Measurements from ENCODE around the gene MAP3K5. TPM values are rescaled to one million over a fixed set of nuclear protein-coding genes. Genes with fewer than 3 reads are reported as not detected.

The MAP3K5 gene
- polyA plus RNA-seq, 3 donors, result 9.6 to 12.0 (median 11.1) TPM

GRCh38 chr6:136511926-136512325 is 280.4 kb downstream of the MAP3K5 start:
- no peak for DNase-seq
- 100% methylated on average over 1 of the region's 3 CpGs for WGBS (ENCODE audit: insufficient coverage)

GRCh38 chr6:136511397-136511796 is 280.9 kb downstream of the MAP3K5 start:
- Mint-ChIP-seq H3K4me1 (peaks cover 3% of the 10 kb centered on the region), H3K4me3 (no peak overlapping the region), H3K27me3 (ENCODE audit: low read depth in 3 of 3) (peaks cover 0 to 3% (median 1%) of the 10 kb centered on the region in 3 donors), H3K36me3 (no peaks in the 10 kb centered on the region), H3K9me3 (no peaks in the 10 kb centered on the region), H3K27ac (no peak overlapping the region)
- WGBS (ENCODE audit: insufficient coverage), result no CpG with 5 or more reads among the region's 1 CpG
- Histone ChIP-seq H2AFZ (ENCODE audit: insufficient read depth, low read depth, low read length, poor library complexity, severe bottlenecking) (no peak overlapping the region), H3K4me1 (ENCODE audit: control insufficient read depth in 1 of 2, insufficient read depth in 2 of 2, low read length in 2 of 2) (no peaks in the 10 kb centered on the region), H4K20me1 (ENCODE audit: insufficient read depth, low read length) (no peaks in the 10 kb centered on the region), H3K36me3 (replicated peaks in 1 of 2; ENCODE audit: control insufficient read depth in 1 of 2, insufficient read depth in 2 of 2, low read length in 2 of 2) (no peaks in the 10 kb centered on the region), H3K27me3 (ENCODE audit: control insufficient read depth in 2 of 2, insufficient read depth in 2 of 2, low read length in 2 of 2) (no peaks in the 10 kb centered on the region), H3K9me3 (replicated peaks in 1 of 2; ENCODE audit: control insufficient read depth in 1 of 2, insufficient read depth in 1 of 2, low read length in 2 of 2) (no peaks in the 10 kb centered on the region), H3K4me2 (replicated peaks; ENCODE audit: extremely low read depth, low read length, poor library complexity, severe bottlenecking) (no peak overlapping the region), H3K79me2 (ENCODE audit: insufficient read depth, low read length) (no peaks in the 10 kb centered on the region), H3K9ac (ENCODE audit: insufficient read depth, low read length, poor library complexity, severe bottlenecking) (no peak overlapping the region), H3K4me3 (replicated peaks in 1 of 3; ENCODE audit: low read depth in 2 of 3, low read length in 3 of 3) (no peak overlapping the region), H3K27ac (ENCODE audit: low read depth in 1 of 2, low read length in 2 of 2) (no peak overlapping the region)
- TF ChIP-seq CTCF (IDR thresholded peaks at IDR 0.05), result no peak
- no peak for DNase-seq
- intact Hi-C loops (cut with micrococcal nuclease), result no loop called here

More at GRCh38 chr6:136511926-136512325, 280.4 kb downstream of the MAP3K5 start:
- H2AFZ ChIP-seq (ENCODE audit: insufficient read depth, low read depth, low read length, poor library complexity, severe bottlenecking), result no peak overlapping the region
- intact Hi-C loops (cut with micrococcal nuclease), result no loop called here
- Mint-ChIP-seq H3K9me3 (no peaks in the 10 kb centered on the region), H3K36me3 (no peaks in the 10 kb centered on the region), H3K4me1 (peaks cover 3% of the 10 kb centered on the region), H3K4me3 (no peak overlapping the region), H3K27ac (no peak overlapping the region), H3K27me3 (ENCODE audit: low read depth in 3 of 3) (peaks cover 0 to 3% (median 1%) of the 10 kb centered on the region in 3 donors)
- no peak overlapping the region for H3K4me2 ChIP-seq (replicated peaks; ENCODE audit: extremely low read depth, low read length, poor library complexity, severe bottlenecking)
- no peak for TF ChIP-seq CTCF (IDR thresholded peaks at IDR 0.05)
- no peaks in the 10 kb centered on the region for H3K36me3 ChIP-seq (replicated peaks in 1 of 2; ENCODE audit: control insufficient read depth in 1 of 2, insufficient read depth in 2 of 2, low read length in 2 of 2)
- H3K79me2 ChIP-seq (ENCODE audit: insufficient read depth, low read length), result no peaks in the 10 kb centered on the region
- H3K4me3 ChIP-seq (replicated peaks in 1 of 3; ENCODE audit: low read depth in 2 of 3, low read length in 3 of 3), result no peak overlapping the region
- H3K4me1 ChIP-seq (ENCODE audit: control insufficient read depth in 1 of 2, insufficient read depth in 2 of 2, low read length in 2 of 2), result no peaks in the 10 kb centered on the region
- H3K27ac ChIP-seq (ENCODE audit: low read depth in 1 of 2, low read length in 2 of 2), result no peak overlapping the region
- H3K27me3 ChIP-seq (ENCODE audit: control insufficient read depth in 2 of 2, insufficient read depth in 2 of 2, low read length in 2 of 2), result no peaks in the 10 kb centered on the region
- no peaks in the 10 kb centered on the region for H3K9me3 ChIP-seq (replicated peaks in 1 of 2; ENCODE audit: control insufficient read depth in 1 of 2, insufficient read depth in 1 of 2, low read length in 2 of 2)
- H4K20me1 ChIP-seq (ENCODE audit: insufficient read depth, low read length), result no peaks in the 10 kb centered on the region
- H3K9ac ChIP-seq (ENCODE audit: insufficient read depth, low read length, poor library complexity, severe bottlenecking), result no peak overlapping the region

Measured in CD14-positive monocyte (primary cell).